RKO (cell line): ENCODE measurements around the gene NHLH2.

ENCODE experiments used
- DNase-seq: peaks from one replicate; pipeline ENCODE4 v3.0.0-alpha.2; 2016; ENCODE audit warnings: low spot score

NHLH2 gene

DNA sequence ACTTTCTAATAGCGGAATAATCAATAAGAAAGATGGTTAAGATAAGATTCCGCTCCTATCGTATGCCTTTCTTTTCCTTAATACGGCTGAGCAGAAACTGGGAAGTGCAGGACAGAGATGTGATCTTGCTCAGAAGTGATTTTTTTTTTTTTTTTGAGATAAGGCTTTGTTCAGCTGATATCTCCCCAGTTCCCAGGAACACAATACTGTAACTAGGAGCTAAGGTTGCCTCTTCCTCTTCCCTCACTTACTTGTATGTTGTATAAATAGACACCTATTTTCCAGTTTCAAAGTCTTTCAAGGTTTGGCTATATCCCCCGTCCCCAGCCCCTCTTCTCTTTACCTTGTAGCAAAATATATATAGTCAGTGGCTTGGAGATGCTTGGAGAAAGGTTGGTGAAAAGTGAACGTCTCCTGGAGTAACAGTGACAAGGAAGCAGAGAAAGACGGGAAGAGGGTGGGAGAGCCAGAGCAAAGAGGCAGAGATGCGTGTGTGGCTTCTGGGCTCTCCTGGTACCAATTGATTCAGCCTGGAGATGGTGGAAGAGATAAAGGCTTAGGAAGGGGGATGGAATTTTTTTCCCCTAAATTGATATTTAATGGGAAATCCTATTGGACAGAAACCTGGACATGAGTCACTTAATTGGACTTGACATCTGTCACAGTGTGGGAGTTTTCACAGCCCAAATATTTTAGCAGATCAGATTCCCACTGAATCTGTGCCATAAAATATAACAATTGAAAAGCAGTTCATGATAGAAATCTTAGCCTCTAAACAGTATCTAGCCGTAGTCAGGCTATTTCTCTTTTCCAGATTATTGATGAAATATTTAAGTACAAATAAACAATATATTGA is at the start of gene NHLH2:
Gene NHLH2 (minus strand): TSS at position 522 of the 856 bp plus-strand sequence. CDS start 2,754 bp downstream, outside the sequence.
- no peak for DNase-seq

DNA sequence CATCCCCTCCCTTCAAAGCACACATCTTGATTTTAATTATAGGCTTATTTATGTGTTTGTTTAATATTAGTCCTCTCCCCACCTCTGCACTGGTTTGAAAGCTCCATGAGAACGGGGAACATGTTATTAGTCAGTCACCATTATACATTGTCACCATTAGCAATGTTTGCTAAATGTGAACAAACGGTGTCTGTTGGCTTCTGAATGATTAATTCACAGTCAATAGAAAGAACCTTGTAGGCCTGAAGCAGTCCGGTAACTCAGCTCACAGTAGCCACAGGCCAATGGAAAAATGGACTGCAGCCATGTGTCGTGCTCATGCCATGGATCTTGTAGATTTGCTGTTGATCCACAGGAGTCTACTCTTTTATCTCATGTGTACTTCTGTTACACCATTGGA is 49.7 kb upstream of the NHLH2 start:
- DNase-seq, result no peak

DNA sequence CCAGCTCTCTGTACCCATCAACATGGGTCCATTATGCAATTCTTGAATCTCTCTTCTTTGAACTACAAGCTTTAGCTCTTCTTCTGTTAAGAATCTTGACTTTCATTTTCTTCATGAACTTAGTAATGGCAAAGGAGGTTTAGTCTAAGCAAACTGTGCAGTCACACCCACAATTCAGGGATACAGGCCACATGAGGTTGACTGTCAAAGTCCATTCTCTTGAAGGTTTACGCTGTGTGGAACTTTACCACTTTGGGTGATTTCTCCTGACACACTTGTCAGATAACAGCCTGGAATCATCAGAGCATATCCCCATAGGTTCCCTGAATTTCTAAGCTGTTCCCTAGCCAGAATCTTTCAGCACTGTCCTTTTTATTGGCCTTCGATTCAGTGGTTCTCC is 48.0 kb upstream of the NHLH2 start:
- no peak for DNase-seq

DNA sequence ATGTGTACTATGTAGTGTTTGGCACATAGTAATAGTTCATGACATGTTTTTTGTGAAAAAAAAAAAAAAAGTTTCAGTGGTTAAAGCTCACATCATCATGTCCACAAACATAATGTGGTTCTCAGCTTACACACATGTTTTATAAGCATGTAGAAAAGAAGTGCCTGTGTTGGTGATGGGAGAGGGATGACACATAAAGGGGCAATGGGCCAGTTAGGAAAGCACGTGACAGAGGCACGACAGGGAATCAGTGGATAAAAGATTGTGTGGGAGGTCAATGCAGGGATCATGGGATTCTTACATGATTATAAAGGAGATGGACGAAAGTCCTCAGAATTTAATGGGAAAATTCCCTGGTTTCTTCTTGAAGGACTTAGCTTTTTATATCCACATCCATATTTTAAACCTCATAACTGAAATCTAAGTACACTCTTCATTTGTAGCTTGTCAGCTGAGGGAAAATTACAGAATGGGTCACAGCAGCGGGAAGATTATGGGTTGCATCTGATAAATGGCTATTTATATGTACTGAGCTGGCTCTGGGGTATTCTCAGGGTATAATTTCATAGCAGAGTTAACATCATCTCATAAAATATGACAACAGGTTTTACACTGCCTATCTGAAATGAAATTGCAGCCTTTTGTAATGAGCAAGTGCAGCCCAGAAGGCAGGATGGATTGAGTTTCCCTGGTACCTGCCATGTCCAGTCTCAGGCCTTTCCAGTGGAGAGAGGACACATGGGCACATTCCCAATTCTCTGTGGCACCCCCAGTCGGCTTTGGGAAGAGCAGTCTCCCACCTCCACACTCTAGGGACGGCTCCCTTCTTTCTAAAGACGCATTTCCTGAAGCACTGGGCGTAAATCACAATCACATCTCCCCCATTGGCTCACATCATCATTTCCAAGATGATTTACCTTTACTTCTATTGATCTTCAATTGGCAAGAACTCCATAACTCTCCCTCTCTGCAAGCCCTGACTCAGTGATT is 42.3 kb upstream of the NHLH2 start:
- no peak for DNase-seq

DNA sequence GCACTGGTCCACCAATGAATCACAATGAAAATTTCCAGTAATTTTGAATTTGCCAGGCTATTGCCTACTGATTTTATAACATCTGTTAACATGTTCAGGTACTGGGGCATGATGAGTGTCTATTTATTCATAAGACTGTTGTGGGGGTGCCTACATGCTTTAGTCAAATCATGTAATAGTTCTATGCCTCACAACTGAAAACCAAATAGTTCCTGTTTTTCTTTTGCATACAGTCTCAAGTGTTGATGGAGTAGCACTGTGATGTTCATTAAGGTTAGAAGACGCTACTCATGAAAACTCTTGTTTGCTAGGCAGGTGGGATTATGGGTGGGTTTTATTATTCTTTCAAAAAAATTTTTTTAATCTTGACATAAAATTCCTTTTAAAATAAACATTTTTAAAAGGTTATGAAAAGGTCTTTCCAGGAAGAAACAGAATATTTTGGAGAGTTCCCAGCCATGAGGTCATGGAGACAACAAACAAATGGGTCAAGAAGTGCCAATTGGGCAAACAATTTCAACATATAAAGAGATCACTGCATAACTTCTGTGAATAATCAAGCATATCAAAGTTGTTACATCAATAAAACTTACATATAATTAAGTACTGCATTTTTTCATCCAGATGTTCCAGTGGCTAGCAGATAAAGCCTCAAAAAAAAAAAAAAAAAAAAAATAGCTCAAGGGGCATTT is 40.2 kb upstream of the NHLH2 start:
- DNase-seq, result no peak

DNA sequence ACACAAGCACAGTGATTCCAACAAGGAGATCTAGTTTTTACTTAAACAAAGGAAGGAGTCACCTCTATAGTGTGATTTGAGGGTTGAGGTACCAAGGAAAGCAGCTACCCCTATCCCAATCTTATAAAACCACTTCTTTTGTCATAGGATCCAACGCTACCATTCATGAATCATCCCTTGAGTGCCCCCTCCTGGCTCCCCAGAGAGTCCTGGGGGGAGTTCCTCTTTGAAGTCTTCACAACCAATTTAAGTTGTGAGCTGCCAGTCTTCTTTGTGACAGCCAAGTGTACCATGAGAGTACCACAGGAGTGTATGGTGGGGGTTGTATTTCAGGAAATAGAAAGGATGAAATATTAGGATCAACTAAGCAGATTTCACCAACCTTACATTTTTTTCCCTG is 39.1 kb upstream of the NHLH2 start:
- DNase-seq, result no peak

DNA sequence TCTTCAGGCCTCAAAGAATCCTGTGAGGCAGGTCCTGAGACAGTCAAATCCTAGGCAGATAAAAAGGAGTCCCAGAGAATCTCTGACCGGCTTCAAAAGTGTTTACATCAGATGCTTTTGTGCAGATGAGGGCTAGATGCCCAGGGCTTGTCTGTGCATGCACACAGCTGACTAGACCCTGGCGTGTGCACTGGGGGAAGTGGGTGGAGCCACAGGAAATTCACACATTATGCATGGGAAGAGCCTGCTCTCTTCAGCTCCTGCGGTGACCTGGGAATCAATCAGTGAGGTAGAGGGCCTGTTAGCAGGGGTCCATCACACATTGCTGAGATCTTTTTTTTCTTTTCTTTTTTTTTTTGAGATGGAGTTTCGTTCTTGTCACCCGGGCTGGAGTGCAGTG is 36.6 kb upstream of the NHLH2 start:
- no peak for DNase-seq

DNA sequence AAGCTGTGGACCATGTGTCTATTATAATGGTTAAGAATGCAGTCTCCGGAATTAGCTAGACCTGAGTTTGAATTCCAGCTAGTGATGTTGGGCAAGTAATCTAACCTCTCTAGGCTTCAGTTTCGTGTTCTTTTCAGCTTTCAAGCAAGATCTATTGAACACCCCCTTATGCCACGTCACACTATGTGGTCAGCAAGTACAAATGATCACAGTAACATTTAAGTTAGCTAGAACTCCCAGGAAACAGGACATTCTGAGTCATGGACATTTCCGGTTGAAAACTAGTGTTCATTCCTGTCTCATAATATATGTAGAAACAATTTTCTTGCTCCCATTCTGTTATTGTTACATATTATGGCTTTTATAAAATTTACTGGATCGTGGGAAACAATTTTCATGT is 34.0 kb upstream of the NHLH2 start:
- peak; percentile 77 for DNase-seq

DNA sequence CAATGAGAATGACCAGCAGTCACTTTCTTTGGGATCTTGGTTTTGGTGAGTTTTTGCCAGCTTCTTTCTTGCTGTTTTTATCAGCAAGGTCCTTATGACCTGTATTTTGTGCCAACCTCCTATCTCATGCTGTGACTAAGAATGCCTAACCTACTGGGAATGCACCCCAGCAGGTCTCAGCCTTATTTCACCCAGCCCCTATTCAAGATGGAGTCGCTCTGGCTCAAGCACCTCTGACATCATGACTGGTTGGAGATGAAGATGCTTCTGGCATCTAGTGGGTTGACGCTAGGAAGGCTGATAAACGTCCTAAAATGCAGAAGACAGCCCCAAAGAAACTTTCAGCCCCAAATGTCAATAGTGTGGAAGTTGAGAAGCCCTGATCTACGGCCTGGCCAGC is 33.6 kb upstream of the NHLH2 start:
- no peak for DNase-seq

DNA sequence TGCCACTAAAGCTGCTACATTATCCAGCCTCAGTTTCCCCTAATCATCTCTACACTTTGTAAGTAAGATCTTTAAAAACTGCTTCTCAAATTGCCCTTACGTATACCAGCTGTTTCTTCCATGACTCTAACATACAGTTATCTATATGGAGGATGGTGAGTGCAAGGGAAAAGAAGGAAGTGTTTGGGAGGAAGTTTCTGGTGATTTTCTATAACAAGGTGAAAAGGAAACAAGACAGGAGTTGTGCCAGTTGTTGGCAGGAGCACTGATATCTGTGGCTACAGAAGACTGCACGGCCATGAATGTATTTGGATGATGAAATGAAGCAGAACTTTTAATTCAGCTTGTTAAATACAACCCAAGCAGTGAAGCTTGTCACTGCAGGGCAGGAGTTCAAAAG is 32.3 kb upstream of the NHLH2 start:
- no peak for DNase-seq

DNA sequence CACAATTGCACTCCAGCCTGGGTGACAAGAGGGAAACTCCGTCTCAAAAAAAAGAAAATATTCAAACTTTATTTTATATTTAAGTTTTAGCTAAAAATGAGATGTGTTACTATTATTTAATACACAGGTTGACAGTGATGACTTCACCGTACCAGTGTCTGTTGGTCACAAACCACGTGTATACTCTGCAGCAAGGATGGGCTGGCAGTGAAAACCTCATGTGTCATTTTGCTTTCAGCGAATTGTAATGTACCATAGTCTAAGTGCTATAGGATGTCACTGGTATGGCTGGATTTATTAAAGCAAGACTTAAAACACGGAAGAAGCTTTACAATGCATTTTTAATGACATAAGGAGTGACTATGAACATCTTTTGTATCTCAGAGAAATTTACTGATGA is 28.1 kb upstream of the NHLH2 start:
- DNase-seq, result no peak

DNA sequence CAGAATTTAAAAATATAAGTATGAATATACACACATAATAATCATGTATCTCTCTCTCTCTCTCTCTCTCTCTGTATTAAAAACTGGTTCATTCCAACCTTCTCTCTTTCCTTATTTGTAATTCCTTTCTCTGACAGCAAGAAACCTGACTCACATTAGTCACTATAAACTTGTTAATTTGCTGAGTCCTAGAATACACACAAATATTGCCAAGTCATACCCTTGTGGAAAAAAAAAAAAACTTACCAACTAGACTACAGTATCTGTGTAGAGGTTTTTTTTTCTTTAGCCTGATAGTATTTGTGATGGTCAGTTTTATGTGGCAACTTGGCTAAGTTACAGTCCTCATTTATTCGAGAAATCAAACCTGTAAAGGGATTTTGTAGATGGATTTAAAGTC is 26.3 kb upstream of the NHLH2 start:
- DNase-seq, result peak; percentile 29

DNA sequence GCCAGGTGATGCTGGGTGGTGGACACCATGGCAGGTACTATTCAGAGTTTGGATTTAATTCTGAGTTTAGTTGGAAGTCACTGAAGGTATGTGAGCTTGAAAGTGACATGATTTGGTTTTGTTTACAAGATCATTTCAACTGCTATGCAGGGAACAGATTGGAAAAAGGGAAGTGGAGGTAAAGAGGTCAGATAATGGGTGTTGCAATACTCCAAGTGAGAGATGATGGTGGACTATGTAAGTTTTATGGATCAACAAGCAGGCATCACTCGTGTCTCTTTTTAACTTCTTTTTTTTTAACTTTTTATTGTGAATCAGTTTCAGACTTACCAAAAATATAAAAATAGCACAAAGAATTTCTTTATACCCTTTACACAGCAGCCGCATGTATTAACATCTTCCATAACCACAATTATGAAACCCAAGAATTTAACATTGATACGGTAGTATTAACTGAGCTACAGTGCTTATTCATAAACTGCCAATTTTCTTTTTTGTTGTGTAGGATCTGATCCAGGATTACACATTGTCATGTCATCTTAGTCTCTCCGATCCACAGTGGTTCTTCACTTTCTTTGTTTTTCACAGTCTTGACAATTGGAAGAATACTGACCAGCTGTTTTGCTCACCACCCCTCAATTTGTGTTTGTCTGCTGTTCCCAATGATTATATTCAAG is 24.9 kb upstream of the NHLH2 start:
- no peak for DNase-seq

DNA sequence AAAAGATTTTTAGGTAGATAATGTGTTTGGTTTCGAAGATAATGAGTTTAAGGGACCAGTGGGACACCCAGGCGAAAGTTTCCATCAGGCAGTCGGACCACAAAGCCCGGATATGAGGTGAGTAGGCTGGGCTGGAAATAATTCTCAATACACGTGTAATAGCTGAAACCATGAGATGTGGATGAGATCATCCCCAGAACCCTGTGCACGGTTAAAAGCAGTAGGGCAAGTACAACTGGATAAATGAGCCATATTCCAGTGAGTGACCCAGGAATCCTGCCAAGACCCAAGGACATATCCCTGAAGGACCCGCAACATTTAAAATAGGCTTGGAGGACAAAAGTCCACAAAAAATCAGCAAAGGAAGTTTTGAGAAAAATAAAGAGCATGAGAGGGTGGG is 21.5 kb upstream of the NHLH2 start:
- no peak for DNase-seq

DNA sequence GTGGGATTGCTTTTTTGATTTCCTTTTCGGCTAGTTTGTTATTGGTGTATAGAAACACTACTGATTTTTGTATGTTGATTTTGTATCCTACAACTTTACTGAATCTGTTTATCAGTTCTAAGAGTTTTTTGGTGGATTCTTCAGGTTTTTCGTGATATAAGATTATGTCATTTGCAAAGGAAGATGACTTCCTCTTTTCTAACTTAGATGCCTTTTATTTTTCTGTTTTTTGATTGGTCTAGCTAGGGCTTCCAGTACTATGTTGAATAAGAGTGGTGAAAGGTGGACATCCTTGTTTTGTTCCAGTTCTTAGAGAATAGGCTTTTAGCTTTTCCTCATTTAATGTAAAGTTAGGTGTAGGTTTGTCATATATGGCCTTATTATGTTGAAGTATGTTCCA is 13.1 kb upstream of the NHLH2 start:
- DNase-seq, result no peak

DNA sequence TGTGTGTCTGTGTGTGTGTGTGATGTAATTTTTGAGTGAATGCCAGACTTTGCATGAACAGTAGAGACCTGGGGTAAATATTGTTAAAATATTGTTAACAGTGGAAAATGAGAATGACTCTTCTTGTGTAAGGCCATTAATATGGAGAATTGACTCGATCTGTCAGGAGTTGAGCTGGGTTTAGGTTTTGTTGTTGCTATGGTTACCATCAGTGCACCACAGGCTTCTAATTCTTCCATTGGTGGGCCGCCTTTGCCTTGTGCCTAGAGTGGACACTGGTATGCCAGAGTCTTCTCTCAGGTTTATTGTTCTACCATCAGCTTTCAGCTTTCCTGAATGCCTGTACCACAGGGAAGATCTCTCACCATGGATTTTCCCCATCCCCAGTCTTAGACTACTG is 10.0 kb upstream of the NHLH2 start:
- DNase-seq, result no peak

DNA sequence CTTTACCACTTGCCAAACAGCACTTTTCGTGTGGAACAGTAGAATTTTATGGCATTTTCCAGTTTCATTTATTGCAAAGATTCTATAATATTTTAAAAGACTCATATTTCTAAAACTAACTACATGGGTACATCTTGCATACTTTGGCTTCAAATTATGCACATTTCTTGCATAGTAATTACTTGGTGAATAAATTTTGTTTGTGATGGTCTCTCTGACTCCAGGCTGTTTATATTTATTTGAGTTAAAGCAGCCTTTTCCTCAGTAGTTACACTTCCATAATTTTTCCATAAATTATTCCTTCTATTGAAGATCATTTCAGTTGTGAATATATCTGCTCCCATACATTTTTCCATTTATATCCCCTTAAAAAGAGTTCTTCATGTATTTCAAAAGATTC is 6.9 kb upstream of the NHLH2 start:
- no peak for DNase-seq

DNA sequence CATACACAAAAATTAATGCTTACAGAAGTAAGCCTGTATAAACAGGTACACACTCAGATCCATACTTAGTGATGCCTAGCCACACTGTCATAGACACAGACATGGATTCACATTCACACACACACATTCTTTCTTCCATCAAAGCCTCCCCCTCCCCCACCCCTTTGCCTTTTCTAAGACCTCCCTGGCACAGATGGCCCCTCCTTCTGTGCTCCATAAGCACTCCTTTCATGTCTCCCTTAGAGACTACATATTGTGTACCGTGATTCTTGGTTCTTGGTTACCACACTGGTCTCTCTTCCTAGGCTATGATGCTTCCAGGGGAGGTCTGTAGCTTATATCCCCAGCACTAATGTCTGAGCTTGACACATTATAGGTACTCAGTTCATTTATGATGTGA is 2.0 kb upstream of the NHLH2 start:
- DNase-seq, result no peak

DNA sequence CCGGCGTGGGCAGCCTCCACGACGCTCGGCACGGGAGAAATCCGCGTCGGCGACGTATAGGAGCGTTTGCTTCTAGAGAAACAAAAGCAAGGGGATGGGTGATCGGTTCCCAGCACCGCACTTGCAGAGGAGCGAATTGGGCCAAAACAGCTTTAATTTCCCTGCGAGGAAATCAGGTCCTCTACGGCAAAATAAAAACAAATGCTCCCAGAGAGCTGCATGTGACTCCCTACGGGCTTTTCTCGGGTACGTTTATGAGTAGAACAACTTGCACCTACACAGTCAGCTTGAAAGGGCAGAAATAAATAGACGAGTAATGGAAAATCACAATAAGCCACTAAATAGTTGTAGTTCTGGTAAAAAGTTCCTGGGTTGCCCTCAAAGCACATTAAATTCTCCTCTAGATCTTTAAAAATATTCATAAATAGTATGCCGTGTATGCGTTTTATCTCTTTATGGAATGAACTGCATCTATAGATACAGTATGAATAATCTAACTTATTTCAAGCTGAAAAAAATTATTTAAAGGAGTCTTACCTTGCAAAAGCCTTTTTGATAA is 1.2 kb downstream of the NHLH2 start:
- DNase-seq, result no peak

DNA sequence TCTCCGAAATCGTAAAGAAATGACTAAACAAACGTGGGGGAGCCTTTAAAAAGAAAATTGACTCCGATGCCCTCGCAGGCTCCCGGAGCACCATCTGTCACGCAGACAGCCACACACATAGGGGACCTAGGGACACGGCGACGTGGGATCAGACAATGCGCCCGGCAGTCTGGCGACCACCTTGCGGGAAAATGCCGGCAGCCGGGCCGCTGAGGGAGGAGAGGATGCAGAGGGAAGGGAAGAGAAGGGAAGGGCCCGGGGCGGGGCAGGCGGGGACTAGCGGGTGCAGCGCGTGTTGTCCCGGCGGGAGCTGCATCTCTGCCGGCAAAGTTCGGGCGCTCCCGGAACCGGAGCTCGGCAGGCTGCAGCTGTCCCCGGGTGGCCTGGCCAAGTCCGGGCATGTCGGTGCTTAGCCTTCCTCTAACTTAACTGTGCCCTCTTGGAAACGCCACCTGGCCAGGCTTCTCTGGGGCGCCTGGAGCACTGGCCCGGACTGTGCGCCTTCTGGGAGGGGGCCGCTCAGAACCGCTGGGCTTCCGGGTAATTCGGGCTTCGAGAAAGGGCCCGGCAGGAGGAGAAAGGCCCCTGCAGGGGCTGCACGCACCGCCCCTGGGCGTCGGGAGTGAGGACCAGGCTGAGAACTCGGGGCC is 1.8 kb downstream of the NHLH2 start:
- peak; percentile 29 for DNase-seq

DNA sequence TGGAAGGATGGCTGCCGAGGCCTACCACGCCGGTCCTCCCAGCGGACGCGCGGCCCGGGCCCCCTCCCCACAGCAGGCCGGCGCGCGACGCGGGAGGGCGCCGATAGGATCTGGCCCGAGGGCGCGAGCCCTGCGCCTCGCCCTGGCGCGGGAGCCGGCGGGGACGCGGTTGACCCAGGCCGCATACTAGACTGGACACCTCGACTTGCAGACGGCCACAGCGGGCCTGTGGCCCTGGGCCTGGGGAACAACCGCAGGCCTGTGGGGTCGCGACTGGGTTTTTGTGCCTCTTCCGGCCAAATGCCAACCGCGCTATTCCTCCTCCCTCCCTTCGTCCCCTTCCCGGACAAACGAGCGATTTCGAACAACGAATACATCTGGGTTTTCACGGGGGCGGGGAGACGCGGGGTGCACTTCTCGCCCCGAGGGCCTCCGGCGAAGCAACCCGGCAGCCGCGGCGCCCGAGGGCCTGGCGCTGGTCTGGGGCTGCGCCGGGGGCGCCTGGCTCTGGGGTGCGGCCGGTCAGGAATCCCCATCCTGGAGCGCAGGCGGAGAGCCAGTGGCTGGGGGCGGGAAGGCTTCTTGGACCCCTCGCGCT is 2.4 kb downstream of the NHLH2 start:
- peak; percentile 21 for DNase-seq
